Measurements from ENCODE around the gene PKDCC.
"Not testable (repeated sequence)": the region's sequence is repeated elsewhere in the genome, so short reads cannot be mapped to it uniquely, and the experiment has no call there.

The PKDCC gene

GRCh38 chr2:42063431-42064171, 15.8 kb downstream of the PKDCC start:
- no peak for DNase-seq (ENCODE audit: low read depth in 3 of 3, low spot score in 1 of 3)

- DNase-seq (ENCODE audit: low read depth in 3 of 3, low spot score in 1 of 3) = no peak
These were observed 16.7 kb downstream of the PKDCC start for GRCh38 chr2:42064417-42064942.

- DNase-seq (ENCODE audit: low read depth in 3 of 3, low spot score in 1 of 3) = not testable (repeated sequence)
These were observed 17.9 kb downstream of the PKDCC start for GRCh38 chr2:42065753-42066152.

DNA sequence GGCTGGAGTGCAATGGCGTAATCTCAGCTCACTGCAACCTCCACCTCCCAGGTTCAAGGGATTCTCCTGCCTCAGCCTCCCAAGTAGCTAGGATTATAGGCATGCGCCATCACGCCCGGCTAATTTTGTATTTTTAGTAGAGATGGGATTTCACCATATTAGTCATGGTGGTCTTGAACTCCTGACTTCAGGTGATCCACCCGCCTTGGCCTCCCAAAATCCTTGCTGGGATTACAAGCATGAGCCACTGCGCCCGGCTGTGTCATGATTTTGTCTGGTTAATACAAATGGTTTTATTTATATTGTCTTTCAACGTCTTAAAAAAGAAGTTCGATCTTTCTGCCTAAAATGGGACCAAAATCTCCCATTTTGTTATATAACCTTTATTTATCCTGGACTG, 19.2 kb downstream of the PKDCC start:
- DNase-seq (ENCODE audit: low read depth in 3 of 3, low spot score in 1 of 3) = not testable (repeated sequence)

- DNase-seq (ENCODE audit: low read depth in 3 of 3, low spot score in 1 of 3) = no peak
These were observed 19.7 kb downstream of the PKDCC start for GRCh38 chr2:42067521-42067920.

GRCh38 chr2:42068571-42069178, 20.9 kb downstream of the PKDCC start:
- no peak for DNase-seq (ENCODE audit: low read depth in 3 of 3, low spot score in 1 of 3)

DNA sequence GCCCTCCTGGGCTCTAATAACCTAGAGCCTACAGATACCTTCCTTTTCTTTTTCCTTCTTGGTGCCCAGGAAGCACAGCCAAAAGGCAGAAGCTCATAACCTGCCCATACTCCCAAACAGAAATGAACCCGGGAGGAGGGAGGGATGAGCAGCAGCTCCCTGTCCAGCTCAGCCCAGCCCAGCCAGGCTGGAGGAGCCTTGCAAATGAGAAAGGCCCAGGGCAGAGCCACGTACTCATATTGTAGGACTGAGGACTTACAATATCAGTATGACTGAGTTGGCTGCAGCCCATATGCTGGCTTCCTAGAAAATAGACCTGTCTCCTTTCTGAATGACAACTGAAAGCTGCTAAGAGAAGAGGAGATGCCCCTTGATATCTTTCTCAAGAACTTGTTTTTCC, 21.7 kb downstream of the PKDCC start:
- no peak for DNase-seq (ENCODE audit: low read depth in 3 of 3, low spot score in 1 of 3)

- DNase-seq (ENCODE audit: low read depth in 3 of 3, low spot score in 1 of 3) = no peak
These were observed 24.0 kb downstream of the PKDCC start for GRCh38 chr2:42071791-42072190.

- DNase-seq (ENCODE audit: low read depth in 3 of 3, low spot score in 1 of 3) = no peak
These were observed 24.7 kb downstream of the PKDCC start for GRCh38 chr2:42072349-42073118.

DNA sequence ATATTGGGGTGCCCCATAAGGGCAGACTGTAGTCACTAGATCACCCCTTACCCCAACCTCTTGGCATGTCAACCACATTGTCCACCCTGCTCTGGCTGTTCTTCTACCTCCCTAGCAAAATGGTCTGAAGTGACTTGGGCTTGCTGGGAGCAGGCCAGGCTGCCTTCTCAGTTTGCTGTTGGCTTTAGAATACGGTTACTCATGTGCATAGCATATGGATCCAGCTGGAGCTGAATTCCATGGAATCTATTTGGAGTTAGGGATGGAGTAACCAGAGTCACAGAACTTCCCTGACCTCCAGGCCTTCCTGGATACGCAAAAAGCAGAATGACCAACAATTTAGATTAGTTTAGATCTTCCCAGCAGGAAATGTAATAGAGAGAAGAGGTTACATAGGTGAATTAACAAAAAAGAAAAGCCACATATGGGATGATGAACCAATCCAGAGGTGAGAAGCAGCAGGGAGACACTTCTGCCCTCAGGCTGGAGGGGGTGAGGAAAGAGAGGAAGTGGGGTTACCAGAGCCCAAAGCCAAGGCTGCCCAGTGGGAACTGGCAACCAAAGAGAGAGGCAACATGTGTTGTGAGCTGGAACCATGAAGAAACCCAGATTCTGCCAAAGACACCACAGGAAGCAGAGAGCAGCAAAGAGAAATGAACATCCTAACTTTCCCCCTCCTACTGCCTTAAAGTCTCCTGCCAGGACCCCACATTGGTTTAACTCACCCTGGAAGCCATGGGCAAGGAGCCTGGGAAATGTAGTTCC, 26.1 kb downstream of the PKDCC start:
- DNase-seq (ENCODE audit: low read depth in 3 of 3, low spot score in 1 of 3) = no peak

DNA sequence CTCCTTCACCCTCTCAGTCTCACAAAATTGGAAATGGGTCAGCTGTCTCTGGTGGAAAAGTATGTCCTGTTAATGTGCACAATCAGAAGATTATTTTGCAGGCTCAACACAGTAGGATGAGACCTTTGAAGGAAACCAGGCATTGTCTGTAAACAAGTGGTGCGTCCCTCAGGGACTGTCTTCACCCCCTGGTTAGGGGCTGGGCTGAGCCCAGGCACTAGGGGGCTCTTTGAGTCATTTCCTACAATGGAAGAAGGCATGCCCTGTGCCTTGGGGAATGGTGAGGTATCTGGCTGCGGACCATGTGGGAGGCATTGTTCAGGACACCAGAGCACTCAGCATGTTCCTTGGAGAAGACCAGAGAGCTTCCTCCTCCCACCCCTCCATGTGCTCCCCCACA, 26.8 kb downstream of the PKDCC start:
- DNase-seq (ENCODE audit: low read depth in 3 of 3, low spot score in 1 of 3) = no peak

DNA sequence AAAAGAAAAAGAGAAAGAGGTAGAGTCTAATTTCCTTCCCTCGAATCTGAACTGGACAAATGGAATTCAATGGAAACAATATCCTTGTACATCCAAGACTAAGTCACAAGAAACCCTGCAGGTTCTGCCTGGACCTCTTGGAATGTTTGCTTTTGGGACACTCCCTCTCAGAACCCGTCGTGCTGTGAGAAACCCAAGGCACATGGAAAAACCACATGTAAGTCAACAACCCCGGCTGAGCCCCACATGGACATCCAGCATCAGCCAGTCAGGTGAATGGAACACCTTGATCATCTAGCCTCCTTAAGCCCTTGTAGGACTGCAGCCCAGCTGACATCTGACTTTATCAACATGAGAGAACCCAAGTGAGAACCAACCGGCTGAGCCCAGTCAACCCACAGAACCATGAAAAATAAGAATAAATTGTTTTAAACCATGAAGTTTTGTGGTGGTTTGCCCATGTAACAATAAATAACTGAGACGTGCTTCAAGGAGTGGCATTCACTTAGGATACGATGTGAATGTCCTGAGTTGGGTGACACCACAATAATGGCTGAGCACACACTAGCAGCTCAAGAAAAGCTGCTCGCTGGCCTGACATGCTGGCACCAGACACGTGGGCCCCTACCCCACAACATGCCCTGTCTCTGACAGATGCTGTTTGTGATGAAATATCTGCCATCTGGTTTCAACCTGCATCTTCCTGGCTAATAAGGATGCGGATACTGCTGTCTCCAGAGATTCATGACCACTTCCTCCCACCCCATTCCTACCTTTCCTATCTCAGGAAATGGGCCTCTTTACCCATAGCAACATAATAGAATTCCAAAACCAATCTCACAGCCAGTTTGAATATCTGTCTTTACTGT, 28.8 kb downstream of the PKDCC start:
- DNase-seq (ENCODE audit: low read depth in 3 of 3, low spot score in 1 of 3) = no peak

DNA sequence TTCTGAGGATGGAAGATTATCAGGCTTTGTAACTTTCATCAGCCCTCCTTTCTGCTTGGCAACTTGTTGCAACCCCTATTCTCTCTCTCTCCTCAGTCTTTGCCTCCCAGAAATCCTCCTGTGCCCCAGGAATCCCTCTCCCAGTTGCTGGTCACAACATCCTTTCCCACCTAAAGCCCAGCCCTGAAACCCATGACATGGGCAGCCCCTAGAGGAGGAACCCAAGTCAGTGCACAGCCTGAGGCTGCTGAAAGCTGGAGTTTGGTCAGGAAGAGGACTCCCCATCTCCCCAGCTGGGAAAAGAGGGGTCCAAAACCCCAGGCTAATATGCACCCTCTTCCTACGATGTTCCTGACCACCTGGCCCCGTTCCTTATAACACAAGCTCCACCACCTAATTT, 29.5 kb downstream of the PKDCC start:
- no peak for DNase-seq (ENCODE audit: low read depth in 3 of 3, low spot score in 1 of 3)

DNA sequence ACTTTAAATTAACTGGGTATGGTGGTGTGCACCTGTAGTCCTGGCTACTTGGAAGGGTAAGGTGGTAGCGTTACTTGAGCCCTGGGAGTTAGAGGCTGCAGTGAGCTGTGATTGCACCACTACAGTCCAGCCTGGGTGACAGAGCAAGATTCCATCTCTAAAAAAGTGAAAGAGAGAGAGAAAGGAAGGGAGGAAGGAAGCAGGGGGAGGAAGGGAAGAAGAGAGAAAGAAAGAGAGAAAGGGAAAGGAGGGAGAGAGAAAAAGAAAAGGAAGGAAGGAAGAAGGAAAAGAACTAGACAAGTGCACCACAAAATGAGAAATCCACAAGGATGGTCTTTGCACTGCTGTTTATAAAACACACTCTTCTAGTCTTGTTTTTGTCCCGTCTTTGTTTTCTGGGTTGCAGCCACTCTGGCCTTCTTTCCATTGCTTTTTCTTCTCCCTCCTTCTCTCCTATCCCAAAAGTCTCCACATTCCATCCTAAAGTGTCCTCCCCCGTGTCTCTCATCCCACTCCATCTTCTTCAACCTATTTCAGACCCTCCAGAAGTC, 32.0 kb downstream of the PKDCC start:
- DNase-seq (ENCODE audit: low read depth in 3 of 3, low spot score in 1 of 3) = no peak

DNA sequence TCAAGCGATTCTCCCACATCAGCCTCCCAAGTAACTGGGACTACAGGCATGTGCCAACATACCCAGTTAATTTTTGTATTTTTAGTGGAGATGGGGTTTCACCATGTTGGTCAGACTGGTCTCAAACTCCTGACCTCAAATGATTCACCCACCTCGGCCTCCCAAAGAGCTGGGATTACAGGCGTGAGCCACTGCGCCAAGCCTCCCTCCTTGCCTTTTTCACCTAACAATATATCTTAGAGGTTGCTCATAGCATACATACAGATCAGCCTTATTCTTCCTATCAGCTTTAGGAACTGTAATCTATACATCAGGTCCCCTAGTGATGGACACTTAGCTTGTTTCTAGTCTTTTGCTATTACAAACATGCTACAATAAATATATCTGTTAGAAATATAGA, 33.3 kb downstream of the PKDCC start:
- not testable (repeated sequence) for DNase-seq (ENCODE audit: low read depth in 3 of 3, low spot score in 1 of 3)

DNA sequence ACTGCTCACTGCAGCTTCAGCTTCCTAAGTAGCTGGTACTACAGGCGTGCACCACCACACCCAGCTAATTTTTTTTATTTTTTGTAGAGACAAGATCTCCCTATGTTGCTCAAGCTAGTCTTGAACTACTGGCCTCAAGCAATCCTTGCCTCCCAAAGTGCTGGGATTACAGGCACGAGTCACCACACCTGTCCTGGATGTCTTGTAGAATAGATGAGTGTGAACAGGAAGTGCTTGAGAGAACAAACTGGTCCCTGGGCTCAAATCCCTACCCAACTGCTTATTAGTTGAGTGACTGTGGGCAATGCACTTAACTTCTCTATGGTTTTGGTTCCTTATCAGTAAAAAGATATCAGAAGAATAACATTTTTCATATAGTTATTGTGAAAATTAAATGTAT, 34.2 kb downstream of the PKDCC start:
- no peak for DNase-seq (ENCODE audit: low read depth in 3 of 3, low spot score in 1 of 3)

DNA sequence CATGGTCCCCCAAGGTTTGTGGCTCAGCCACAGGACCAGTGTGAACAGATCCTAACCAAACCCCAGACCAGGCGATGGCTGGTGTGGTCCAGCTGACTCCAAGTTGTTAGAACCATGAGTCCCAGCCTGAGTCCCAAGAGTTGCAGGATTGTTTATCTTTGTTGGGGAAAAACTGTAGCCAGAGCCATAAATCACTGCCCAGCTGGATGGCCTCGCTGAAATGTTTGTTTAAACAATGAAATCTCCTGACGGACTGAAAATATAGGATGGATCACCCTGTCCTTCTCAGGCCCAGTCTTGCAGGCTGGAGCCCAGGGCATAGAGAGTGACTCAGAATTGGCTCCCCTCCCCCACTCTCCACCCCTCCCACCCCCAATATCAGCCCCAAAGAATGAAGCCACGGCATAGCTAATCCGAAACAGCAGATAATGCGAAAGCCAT, 36.4 kb downstream of the PKDCC start:
- DNase-seq (ENCODE audit: low read depth in 3 of 3, low spot score in 1 of 3) = no peak

GRCh38 chr2:42085070-42085469, 37.2 kb downstream of the PKDCC start:
- DNase-seq (ENCODE audit: low read depth in 3 of 3, low spot score in 1 of 3) = not testable (repeated sequence)

DNA sequence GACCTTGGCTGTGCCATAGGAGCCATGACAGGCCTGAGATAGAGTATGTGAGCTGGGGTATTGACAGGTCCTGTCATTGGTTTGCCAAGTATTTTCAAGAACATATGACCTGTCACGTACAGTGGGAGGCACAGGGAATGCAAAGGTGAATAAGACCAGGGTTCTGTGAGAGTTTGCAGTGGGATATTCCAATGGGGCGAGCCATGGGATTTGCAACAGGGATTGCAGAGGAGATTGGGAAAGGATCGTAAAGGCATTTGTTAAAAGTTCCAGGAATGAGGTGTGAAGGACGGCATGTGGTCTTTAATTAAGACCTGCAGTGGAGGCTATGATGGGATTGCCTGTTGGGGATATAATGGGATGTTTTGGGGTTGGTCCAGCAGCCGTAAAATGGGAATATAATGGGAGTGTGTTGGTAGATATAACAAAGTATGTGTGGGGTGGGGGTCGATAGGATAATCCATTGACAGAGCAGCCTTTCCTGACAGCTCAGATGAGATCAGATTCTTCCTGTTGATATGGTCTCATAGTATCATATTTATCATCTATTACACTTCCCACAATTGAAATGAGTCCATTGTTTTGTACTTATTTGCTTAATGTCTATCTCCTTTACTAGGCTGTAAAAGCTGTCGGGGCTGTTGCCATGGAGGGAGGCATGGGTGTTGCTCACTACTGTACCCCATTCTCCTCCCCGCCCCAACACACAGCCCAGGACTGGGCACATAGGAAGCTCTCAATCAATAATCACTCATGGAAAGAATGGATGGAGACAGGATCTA, 38.1 kb downstream of the PKDCC start:
- DNase-seq (ENCODE audit: low read depth in 3 of 3, low spot score in 1 of 3) = no peak

Measured in stimulated activated CD4-positive, alpha-beta T cell treated with anti-CD3 and anti-CD28 coated beads, TNF-alpha, amount 100 ng/mL, for 1 hour (primary cell).